DND-41 (cell line): ENCODE results near the gene EGF.

Source experiments
- EZH2 ChIP-seq: IDR thresholded peaks from 3 replicates; pipeline ENCODE4 v1.6.1; 2012; ENCODE audit warnings: borderline replicate concordance, low read depth, mild to moderate bottlenecking, moderate library complexity, low read length, inconsistent platforms; ENCODE audit not compliant: severe bottlenecking
- TF ChIP-seq, protein P1 (sequence below): IDR thresholded peaks from 2 replicates; pipeline ENCODE4 v1.5.1; 2012; ENCODE audit warnings: borderline replicate concordance, low read length, moderate library complexity, mild to moderate bottlenecking; ENCODE audit not compliant: poor library complexity, severe bottlenecking; ENCODE audit errors: extremely low read depth

DNA sequence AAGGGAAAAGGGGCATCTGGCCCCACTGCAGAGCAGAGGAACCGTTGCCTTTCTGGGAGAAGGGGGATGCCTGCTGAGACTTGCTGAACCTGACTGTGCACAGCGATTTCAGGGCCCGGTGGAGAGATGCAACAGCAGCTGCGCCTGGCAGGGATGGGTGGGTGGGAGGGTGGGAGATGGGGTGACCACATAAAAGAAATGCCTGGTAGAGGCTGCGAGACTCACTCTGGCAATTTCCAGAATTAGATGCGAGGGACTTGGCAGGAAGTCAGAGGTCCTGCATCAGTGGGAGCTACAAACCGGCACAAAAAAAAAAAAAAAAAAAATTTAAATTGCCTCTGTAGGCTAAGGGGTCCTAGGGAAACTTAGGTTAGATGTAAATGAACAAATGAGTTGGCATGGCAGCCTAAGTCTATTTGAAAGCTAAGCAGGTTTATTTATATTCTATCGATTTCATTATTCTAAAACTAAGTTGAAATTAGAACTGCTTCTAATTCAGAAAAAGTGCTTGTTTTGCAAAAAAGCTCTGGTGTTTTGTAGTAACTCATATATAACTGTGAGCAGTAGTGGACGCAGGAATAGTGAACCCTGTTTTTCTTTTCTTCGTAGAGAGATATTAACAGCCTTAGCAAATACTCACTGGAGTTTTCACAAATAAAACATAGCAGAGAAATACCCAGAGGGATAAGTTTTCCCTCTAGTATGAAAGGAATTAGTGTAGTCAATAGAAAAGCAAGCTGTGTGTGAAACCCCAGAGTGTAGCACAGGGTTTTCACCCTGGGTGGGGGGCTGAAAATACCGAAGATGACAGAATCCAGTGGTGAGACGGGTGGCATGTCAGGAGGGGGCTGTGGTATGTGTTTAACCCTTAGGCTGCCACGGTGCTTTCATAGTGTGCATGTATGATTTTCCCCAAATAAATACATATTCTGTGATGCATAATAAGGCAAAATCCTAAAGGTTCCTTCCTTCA is 130.1 kb downstream of the EGF start:
- TF ChIP-seq, protein P1, sequence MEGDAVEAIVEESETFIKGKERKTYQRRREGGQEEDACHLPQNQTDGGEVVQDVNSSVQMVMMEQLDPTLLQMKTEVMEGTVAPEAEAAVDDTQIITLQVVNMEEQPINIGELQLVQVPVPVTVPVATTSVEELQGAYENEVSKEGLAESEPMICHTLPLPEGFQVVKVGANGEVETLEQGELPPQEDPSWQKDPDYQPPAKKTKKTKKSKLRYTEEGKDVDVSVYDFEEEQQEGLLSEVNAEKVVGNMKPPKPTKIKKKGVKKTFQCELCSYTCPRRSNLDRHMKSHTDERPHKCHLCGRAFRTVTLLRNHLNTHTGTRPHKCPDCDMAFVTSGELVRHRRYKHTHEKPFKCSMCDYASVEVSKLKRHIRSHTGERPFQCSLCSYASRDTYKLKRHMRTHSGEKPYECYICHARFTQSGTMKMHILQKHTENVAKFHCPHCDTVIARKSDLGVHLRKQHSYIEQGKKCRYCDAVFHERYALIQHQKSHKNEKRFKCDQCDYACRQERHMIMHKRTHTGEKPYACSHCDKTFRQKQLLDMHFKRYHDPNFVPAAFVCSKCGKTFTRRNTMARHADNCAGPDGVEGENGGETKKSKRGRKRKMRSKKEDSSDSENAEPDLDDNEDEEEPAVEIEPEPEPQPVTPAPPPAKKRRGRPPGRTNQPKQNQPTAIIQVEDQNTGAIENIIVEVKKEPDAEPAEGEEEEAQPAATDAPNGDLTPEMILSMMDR, result no peak
- no peak for TF ChIP-seq EZH2
